ENCODE results near the gene HTRA3.

- TF ChIP-seq, protein P1, sequence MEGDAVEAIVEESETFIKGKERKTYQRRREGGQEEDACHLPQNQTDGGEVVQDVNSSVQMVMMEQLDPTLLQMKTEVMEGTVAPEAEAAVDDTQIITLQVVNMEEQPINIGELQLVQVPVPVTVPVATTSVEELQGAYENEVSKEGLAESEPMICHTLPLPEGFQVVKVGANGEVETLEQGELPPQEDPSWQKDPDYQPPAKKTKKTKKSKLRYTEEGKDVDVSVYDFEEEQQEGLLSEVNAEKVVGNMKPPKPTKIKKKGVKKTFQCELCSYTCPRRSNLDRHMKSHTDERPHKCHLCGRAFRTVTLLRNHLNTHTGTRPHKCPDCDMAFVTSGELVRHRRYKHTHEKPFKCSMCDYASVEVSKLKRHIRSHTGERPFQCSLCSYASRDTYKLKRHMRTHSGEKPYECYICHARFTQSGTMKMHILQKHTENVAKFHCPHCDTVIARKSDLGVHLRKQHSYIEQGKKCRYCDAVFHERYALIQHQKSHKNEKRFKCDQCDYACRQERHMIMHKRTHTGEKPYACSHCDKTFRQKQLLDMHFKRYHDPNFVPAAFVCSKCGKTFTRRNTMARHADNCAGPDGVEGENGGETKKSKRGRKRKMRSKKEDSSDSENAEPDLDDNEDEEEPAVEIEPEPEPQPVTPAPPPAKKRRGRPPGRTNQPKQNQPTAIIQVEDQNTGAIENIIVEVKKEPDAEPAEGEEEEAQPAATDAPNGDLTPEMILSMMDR (IDR thresholded peaks at IDR 0.05): no peak
- TF ChIP-seq POLR2A (IDR thresholded peaks at IDR 0.05): no peak
Observed at GRCh38 chr4:8235686-8236085, 33.9 kb upstream of the HTRA3 start.

Data from lower leg skin (tissue), 3 donors.